B cell (primary cell): ENCODE results near the gene RPL7A. TPM values are rescaled to one million over a fixed set of nuclear protein-coding genes. Genes with fewer than 3 reads are reported as not detected.

Experiments used
- ATAC-seq: fragments of 200-7000 bp; cut with Tn5 transposase; one replicate; pipeline ENCODE4 v1.10.0; 2021; ENCODE audit warnings: low read depth, mild to moderate bottlenecking, moderate number of reproducible peaks, moderate library complexity
- CTCF ChIA-PET: fragments of 350-600 bp; sonication (Branson Sonifier 250); formaldehyde crosslinking; loops from one replicate; lab custom pipeline; 2021; ENCODE audit warnings: antibody characterized with exemption, inconsistent platforms; lab: Charles Lee
- POLR2A ChIA-PET: fragments of 350-600 bp; sonication (Branson Sonifier 250); formaldehyde crosslinking; loops from one replicate; lab custom pipeline; 2021; ENCODE audit warnings: antibody characterized with exemption; lab: Charles Lee
- DNase-seq: peaks from one replicate; pipeline ENCODE4 v3.0.0; 2013
- H2AFZ ChIP-seq: 2 replicates; pipeline ENCODE4 v1.6.1; 2012; ENCODE audit warnings: mild to moderate bottlenecking, low read depth, low read length; ENCODE audit not compliant: insufficient read depth, poor library complexity, severe bottlenecking
- H3K27ac ChIP-seq, 2 donors: 1 replicate in 1 of 2; 2 replicates in 1 of 2; pipeline ENCODE4 v1.5.1; 2012 to 2013; ENCODE audit warnings: low read length in 2 of 2, mild to moderate bottlenecking in 2 of 2, moderate library complexity in 1 of 2
- H3K27me3 ChIP-seq, 4 experiments: fragments of 200-600 bp in 1 of 4; sonication (generic) in 1 of 4; replicated peaks in 1 of 4; 1 replicate in 2 of 4; 2 replicates in 2 of 4; pipeline versions ENCODE4 v1.6.1 to v1.7.0; 2013 to 2016; ENCODE audit warnings: low read length in 3 of 4, mild to moderate bottlenecking in 2 of 4, mixed read lengths in 1 of 4, moderate library complexity in 1 of 4; ENCODE audit not compliant: insufficient read depth in 4 of 4, control insufficient read depth in 3 of 4; ENCODE audit errors: control extremely low read depth in 1 of 4
- H3K36me3 ChIP-seq, 2 experiments: replicated peaks in 1 of 2; 1 replicate in 1 of 2; 2 replicates in 1 of 2; pipeline versions ENCODE4 v1.6.1 to v1.7.1; 2013; ENCODE audit warnings: low read length in 1 of 2; ENCODE audit not compliant: insufficient read depth in 2 of 2, control insufficient read depth in 1 of 2; ENCODE audit errors: control extremely low read depth in 1 of 2, extremely low read depth in 1 of 2
- H3K4me1 ChIP-seq, 2 donors: fragments of 200-600 bp in 1 of 2; sonication (generic) in 1 of 2; 1 replicate in 1 of 2; 2 replicates in 1 of 2; pipeline versions ENCODE4 v1.5.1 to v1.6.1; 2013 to 2017; ENCODE audit warnings: low read length in 2 of 2; ENCODE audit not compliant: control insufficient read depth in 2 of 2, insufficient read depth in 2 of 2
- H3K4me2 ChIP-seq: replicated peaks from 2 replicates; pipeline ENCODE3; 2012; ENCODE audit warnings: mild to moderate bottlenecking, low read depth, low read length; ENCODE audit not compliant: poor library complexity, severe bottlenecking
- H3K4me3 ChIP-seq, 5 experiments: fragments of 200-600 bp in 1 of 5; sonication (generic) in 1 of 5; 1 replicate in 3 of 5; 2 replicates in 2 of 5; pipeline versions ENCODE4 v1.5.1 to v1.7.0; 2011 to 2016; ENCODE audit warnings: low read length in 4 of 5, mild to moderate bottlenecking in 4 of 5, low read depth in 2 of 5, control low read depth in 1 of 5, moderate library complexity in 1 of 5; ENCODE audit not compliant: insufficient read depth in 1 of 5; ENCODE audit errors: control extremely low read depth in 1 of 5, extremely low read depth in 1 of 5
- H3K79me2 ChIP-seq: fragments of 200-600 bp; sonication (generic); one replicate; pipeline ENCODE4 v1.6.0; 2016; ENCODE audit warnings: low read length; ENCODE audit not compliant: control insufficient read depth, insufficient read depth
- H3K9ac ChIP-seq: fragments of 200-600 bp; sonication (generic); 2 replicates; pipeline ENCODE4 v1.6.1; 2017; ENCODE audit warnings: mild to moderate bottlenecking, low read length, moderate library complexity
- H3K9me3 ChIP-seq, 3 donors: one replicate each; pipeline versions ENCODE4 v1.6.1 to v1.7.1; 2013; ENCODE audit warnings: low read length in 2 of 3; ENCODE audit not compliant: control insufficient read depth in 2 of 3, insufficient read depth in 1 of 3; ENCODE audit errors: control extremely low read depth in 1 of 3
- H4K20me1 ChIP-seq: 2 replicates; pipeline ENCODE4 v1.6.0; 2012; ENCODE audit warnings: mild to moderate bottlenecking, low read length; ENCODE audit not compliant: insufficient read depth, control insufficient read depth, poor library complexity, severe bottlenecking
- H3K27ac Mint-ChIP-seq: one replicate; pipeline ENCODE4 v1.8.0; 2021; ENCODE audit warnings: mixed read lengths
- H3K27me3 Mint-ChIP-seq: one replicate; pipeline ENCODE4 v1.8.0; 2021; ENCODE audit warnings: mixed read lengths
- H3K4me1 Mint-ChIP-seq: one replicate; pipeline ENCODE4 v1.8.0; 2021; ENCODE audit warnings: mixed read lengths
- H3K4me3 Mint-ChIP-seq: one replicate; pipeline ENCODE4 v1.8.0; 2021; ENCODE audit warnings: mixed read lengths
- H3K9me3 Mint-ChIP-seq: one replicate; pipeline ENCODE4 v1.8.0; 2022; ENCODE audit warnings: mixed read lengths; ENCODE audit not compliant: insufficient read depth
- EZH2 ChIP-seq: IDR thresholded peaks from 2 replicates; pipeline ENCODE4 v1.6.1; 2012; ENCODE audit warnings: borderline replicate concordance, low read depth, mild to moderate bottlenecking, moderate library complexity, low read length; ENCODE audit not compliant: insufficient read depth, poor library complexity, severe bottlenecking
- WGBS: methylation state at CpG from one replicate; pipeline ENCODE4 v1.1.5; 2013; ENCODE audit warnings: missing lambda C conversion rate; ENCODE audit not compliant: insufficient coverage; 5-methylcytosine and 5-hydroxymethylcytosine counted together
- intact Hi-C: fragments of 100-400 bp; cut with micrococcal nuclease; formaldehyde crosslinking; loops from one replicate; pipeline ENCODE4 v1.10.0; 2022
- polyA plus RNA-seq: library from polyadenylated mRNA; depleted of rRNA; stranded (reverse); fragments of >200 nt; gene quantifications from 2 replicates; pipeline ENCODE4 v1.2.3, GENCODE V29; 2012
- total RNA-seq, 2 donors: library from RNA; stranded (reverse); fragments of 120-200 nt in 1 of 2; gene quantifications; 1 replicate in 1 of 2; 2 replicates in 1 of 2; pipeline versions ENCODE4 v1.2.3 to v1.2.4, GENCODE V29; 2013 to 2022
- TF ChIP-seq, protein P1 (sequence below): fragments of 200-600 bp; IDR thresholded peaks from one replicate; pipeline ENCODE4 v1.8.0; 2022; ENCODE audit warnings: antibody characterized with exemption, mild to moderate bottlenecking

The RPL7A gene
- total and polyA plus RNA-seq, 2 donors (not counting 1 experiment from before 2014, with no cell fraction given): 2,407 to 3,937 TPM

DNA sequence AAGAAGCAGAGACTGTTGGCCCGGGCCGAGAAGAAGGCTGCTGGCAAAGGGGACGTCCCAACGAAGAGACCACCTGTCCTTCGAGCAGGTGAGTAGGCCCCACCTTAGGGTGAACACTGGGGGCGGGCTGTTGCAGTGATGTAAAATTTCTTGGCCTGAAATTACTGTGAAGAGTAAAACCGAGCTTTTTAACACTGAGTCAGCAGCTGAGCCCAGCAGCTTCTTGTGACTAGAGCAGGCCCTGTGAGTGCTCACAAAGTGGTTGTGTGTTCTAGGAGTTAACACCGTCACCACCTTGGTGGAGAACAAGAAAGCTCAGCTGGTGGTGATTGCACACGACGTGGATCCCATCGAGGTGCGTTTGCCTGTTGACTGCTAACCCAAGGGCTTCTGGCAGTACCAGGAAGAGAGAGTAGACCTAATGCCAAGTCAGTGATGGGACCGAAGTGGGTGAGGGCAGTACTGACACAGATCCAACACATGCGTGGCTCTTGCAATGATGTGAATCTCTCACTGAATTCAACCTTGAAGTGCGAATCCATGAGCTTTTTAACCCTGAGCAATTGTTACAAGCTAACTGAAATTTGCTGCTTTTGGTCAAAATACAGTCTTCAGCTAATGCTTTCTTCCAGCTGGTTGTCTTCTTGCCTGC, 2.1 kb downstream of the RPL7A start:
- DNase-seq (no peak), ATAC-seq (no peak)
- Histone ChIP-seq H3K9ac (peak overlapping the region; percentile 93), H3K4me3 (no peak overlapping the region), H3K27ac (no peak overlapping the region), H3K9me3 (peaks cover 0 to 5% (median 0%) of the 10 kb centered on the region in 3 donors), H3K79me2 (peaks cover 54% of the 10 kb centered on the region), H3K36me3 (peaks cover 0 to 54% of the 10 kb centered on the region in 2 experiments), H4K20me1 (peaks cover 47% of the 10 kb centered on the region), H2AFZ (no peak overlapping the region), H3K27me3 (no peaks in the 10 kb centered on the region), H3K4me2 (no peak overlapping the region), H3K4me1 (peaks cover 21 to 29% of the 10 kb centered on the region in 2 donors)
- peak overlapping the region; percentile 97 for H3K4me3 Mint-ChIP-seq
- H3K27ac Mint-ChIP-seq: peak overlapping the region; percentile 67
- peaks cover 40% of the 10 kb centered on the region for H3K4me1 Mint-ChIP-seq
- intact Hi-C loops: loop anchor here (5.0 to 10.0 kb wide), 2 partner anchors 127 to 165 kb away; partner anchors contain the start of gene SLC2A6
- H3K27me3 Mint-ChIP-seq: no peaks in the 10 kb centered on the region
- H3K9me3 Mint-ChIP-seq: no peaks in the 10 kb centered on the region
- WGBS: 90% methylated on average over 15 of the region's 15 CpGs
- CTCF ChIA-PET: interaction anchor here (0.7 to 1.4 kb wide), 3 partner anchors 15 to 200 kb away, joined by 3 to 5 read pairs (median 3); no protein-coding TSS in a partner anchor
- POLR2A ChIA-PET: no interaction called here
- no peak for TF ChIP-seq EZH2
- TF ChIP-seq, protein P1, sequence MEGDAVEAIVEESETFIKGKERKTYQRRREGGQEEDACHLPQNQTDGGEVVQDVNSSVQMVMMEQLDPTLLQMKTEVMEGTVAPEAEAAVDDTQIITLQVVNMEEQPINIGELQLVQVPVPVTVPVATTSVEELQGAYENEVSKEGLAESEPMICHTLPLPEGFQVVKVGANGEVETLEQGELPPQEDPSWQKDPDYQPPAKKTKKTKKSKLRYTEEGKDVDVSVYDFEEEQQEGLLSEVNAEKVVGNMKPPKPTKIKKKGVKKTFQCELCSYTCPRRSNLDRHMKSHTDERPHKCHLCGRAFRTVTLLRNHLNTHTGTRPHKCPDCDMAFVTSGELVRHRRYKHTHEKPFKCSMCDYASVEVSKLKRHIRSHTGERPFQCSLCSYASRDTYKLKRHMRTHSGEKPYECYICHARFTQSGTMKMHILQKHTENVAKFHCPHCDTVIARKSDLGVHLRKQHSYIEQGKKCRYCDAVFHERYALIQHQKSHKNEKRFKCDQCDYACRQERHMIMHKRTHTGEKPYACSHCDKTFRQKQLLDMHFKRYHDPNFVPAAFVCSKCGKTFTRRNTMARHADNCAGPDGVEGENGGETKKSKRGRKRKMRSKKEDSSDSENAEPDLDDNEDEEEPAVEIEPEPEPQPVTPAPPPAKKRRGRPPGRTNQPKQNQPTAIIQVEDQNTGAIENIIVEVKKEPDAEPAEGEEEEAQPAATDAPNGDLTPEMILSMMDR: no peak

DNA sequence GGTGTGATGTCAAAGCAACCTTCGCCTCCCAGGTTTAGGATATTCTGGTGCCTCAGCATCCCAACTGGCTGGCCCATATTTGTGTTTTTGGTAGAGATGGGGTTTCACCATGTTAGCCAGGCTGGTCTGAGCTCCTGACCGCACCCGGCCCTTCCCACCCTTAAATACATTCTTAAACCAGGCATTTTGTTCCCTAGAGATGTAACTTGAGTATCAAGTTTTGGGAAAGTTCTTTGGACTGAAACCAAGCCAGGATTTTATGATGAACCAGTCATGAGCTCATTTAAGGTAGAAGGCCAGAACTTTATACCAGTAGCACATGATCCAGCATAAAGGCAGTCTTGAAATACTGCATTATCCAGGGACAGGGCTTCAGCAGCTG, 3.5 kb downstream of the RPL7A start:
- H3K36me3 ChIP-seq: peaks cover 0 to 46% of the 10 kb centered on the region in 2 experiments
- intact Hi-C loops: loop anchor here (10.0 kb wide), 1 partner anchor 167 kb away; no protein-coding TSS in a partner anchor
- Mint-ChIP-seq H3K9me3 (no peaks in the 10 kb centered on the region), H3K4me3 (no peak overlapping the region), H3K27ac (peak overlapping the region; percentile 20), H3K27me3 (no peaks in the 10 kb centered on the region), H3K4me1 (peaks cover 39% of the 10 kb centered on the region)
- no peak overlapping the region for H3K4me3 ChIP-seq
- H3K9me3 ChIP-seq: peaks cover 0 to 8% (median 0%) of the 10 kb centered on the region in 3 donors
- TF ChIP-seq EZH2: no peak
- TF ChIP-seq, protein P1: no peak
- peaks cover 22 to 34% of the 10 kb centered on the region in 2 donors for H3K4me1 ChIP-seq
- H3K9ac ChIP-seq: no peak overlapping the region
- H4K20me1 ChIP-seq: peaks cover 47% of the 10 kb centered on the region
- no peak overlapping the region for H2AFZ ChIP-seq
- POLR2A ChIA-PET: no interaction called here
- H3K4me2 ChIP-seq: no peak overlapping the region
- no peak overlapping the region for H3K27ac ChIP-seq
- DNase-seq (no peak), ATAC-seq (no peak)
- 100% methylated on average over 1 of the region's 3 CpGs for WGBS
- H3K27me3 ChIP-seq: no peaks in the 10 kb centered on the region
- CTCF ChIA-PET: interaction anchor here (1.1 to 1.4 kb wide), 2 partner anchors 19 to 202 kb away, joined by 3 read pairs; no protein-coding TSS in a partner anchor
- H3K79me2 ChIP-seq: peaks cover 50% of the 10 kb centered on the region
